B cell (primary cell): ENCODE measurements around the gene PDE4B.

Experiments
- EZH2 ChIP-seq: IDR thresholded peaks from 2 replicates; pipeline ENCODE4 v1.6.1; 2012; ENCODE audit warnings: borderline replicate concordance, low read depth, mild to moderate bottlenecking, moderate library complexity, low read length; ENCODE audit not compliant: insufficient read depth, poor library complexity, severe bottlenecking
- TF ChIP-seq, protein P1 (sequence below): fragments of 200-600 bp; IDR thresholded peaks from one replicate; pipeline ENCODE4 v1.8.0; 2022; ENCODE audit warnings: antibody characterized with exemption, mild to moderate bottlenecking

- TF ChIP-seq, protein P1, sequence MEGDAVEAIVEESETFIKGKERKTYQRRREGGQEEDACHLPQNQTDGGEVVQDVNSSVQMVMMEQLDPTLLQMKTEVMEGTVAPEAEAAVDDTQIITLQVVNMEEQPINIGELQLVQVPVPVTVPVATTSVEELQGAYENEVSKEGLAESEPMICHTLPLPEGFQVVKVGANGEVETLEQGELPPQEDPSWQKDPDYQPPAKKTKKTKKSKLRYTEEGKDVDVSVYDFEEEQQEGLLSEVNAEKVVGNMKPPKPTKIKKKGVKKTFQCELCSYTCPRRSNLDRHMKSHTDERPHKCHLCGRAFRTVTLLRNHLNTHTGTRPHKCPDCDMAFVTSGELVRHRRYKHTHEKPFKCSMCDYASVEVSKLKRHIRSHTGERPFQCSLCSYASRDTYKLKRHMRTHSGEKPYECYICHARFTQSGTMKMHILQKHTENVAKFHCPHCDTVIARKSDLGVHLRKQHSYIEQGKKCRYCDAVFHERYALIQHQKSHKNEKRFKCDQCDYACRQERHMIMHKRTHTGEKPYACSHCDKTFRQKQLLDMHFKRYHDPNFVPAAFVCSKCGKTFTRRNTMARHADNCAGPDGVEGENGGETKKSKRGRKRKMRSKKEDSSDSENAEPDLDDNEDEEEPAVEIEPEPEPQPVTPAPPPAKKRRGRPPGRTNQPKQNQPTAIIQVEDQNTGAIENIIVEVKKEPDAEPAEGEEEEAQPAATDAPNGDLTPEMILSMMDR, result no peak
- TF ChIP-seq EZH2, result no peak
Measured at GRCh38 chr1:66220477-66220876, 427.8 kb downstream of the PDE4B start.
